K562 (cell line): ENCODE results near the gene DHTKD1. TPM values are rescaled to one million over a fixed set of nuclear protein-coding genes. Genes with fewer than 3 reads are reported as not detected.
A peak's percentile ranks its signal among the peaks of the same experiment; 100 is the strongest.

Source experiments
- CBFA2T3 ChIP-seq: fragments of 450-650 bp; IDR thresholded peaks from 2 replicates; pipeline ENCODE4 v1.6.1; 2017
- CEBPB ChIP-seq: fragments of 450-650 bp; IDR thresholded peaks from 2 replicates; pipeline ENCODE4 v1.6.1; 2016; ENCODE audit warnings: missing genetic modification characterization, missing compliant biosample characterization
- DNMT1 ChIP-seq: fragments of 450-650 bp; IDR thresholded peaks from 2 replicates; pipeline ENCODE4 v1.6.1; 2016; ENCODE audit warnings: antibody characterized with exemption, mild to moderate bottlenecking
- EZH2 ChIP-seq: IDR thresholded peaks from 2 replicates; pipeline ENCODE4 v1.6.1; 2012; ENCODE audit warnings: low read depth, mild to moderate bottlenecking, inconsistent platforms, low read length, borderline replicate concordance
- FOXP1 ChIP-seq: sonication (generic); formaldehyde crosslinking; IDR thresholded peaks from 2 replicates; pipeline ENCODE4 v1.8.0; 2022; ENCODE audit warnings: mild to moderate bottlenecking, missing genetic modification reagents
- HINFP ChIP-seq: fragments of 450-650 bp; conservative IDR thresholded peaks from 2 replicates; pipeline ENCODE4 v1.6.1; 2016; ENCODE audit warnings: missing genetic modification characterization, low read depth, mild to moderate bottlenecking, control low read depth, missing compliant biosample characterization
- KDM1A ChIP-seq, 2 experiments: fragments of 450-650 bp; IDR thresholded peaks; 2 replicates each; pipeline ENCODE4 v1.6.1; 2016; ENCODE audit warnings: mild to moderate bottlenecking in 2 of 2
- NCOA1 ChIP-seq: fragments of 450-650 bp; IDR thresholded peaks from 2 replicates; pipeline ENCODE4 v1.6.1; 2016; ENCODE audit warnings: low read depth
- PCBP1 ChIP-seq: fragments of 200-400 bp; formaldehyde crosslinking; IDR thresholded peaks from 2 replicates; pipeline ENCODE4 v1.6.1; 2018; ENCODE audit warnings: mild to moderate bottlenecking, low read depth, low read length; ENCODE audit not compliant: poor library complexity, severe bottlenecking
- PHB ChIP-seq: fragments of 250-450 bp; sonication (Bioruptor Pico); IDR thresholded peaks from 2 replicates; pipeline ENCODE4 v1.5.0; 2021
- POLR2AphosphoS2 ChIP-seq: IDR thresholded peaks from 2 replicates; pipeline ENCODE4 v1.6.1; 2012; ENCODE audit warnings: low read length, improper control_type of control experiment
- SMAD2 ChIP-seq: fragments of 150-350 bp; IDR thresholded peaks from 2 replicates; pipeline ENCODE4 v1.6.1; 2014; ENCODE audit warnings: low read depth, mild to moderate bottlenecking, low read length
- SNRNP70 ChIP-seq: fragments of 200-400 bp; formaldehyde crosslinking; optimal IDR thresholded peaks from 2 replicates; pipeline ENCODE3; 2017; ENCODE audit warnings: low read depth, low read length
- TAF9B ChIP-seq: fragments of 450-650 bp; IDR thresholded peaks from 2 replicates; pipeline ENCODE4 v1.6.1; 2018; ENCODE audit warnings: mild to moderate bottlenecking; ENCODE audit not compliant: partially characterized antibody
- TCF3 ChIP-seq: sonication (generic); formaldehyde crosslinking; IDR thresholded peaks from 2 replicates; pipeline ENCODE4 v1.4.0; 2020; ENCODE audit warnings: mild to moderate bottlenecking, missing genetic modification reagents
- TSC22D4 ChIP-seq: fragments of 450-650 bp; IDR thresholded peaks from 2 replicates; pipeline ENCODE4 v1.6.1; 2016; ENCODE audit warnings: missing genetic modification characterization, missing biosample characterization, control low read depth
- YY1 ChIP-seq, 3 experiments: IDR thresholded peaks; 2 replicates each; pipeline ENCODE4 v1.6.1; 2011; ENCODE audit warnings: low read length in 2 of 3, mild to moderate bottlenecking in 2 of 3, moderate library complexity in 2 of 3, borderline replicate concordance in 1 of 3, control low read depth in 1 of 3, low read depth in 1 of 3; ENCODE audit not compliant: insufficient read depth in 3 of 3, insufficient replicate concordance in 2 of 3, control insufficient read depth in 1 of 3, insufficient read length in 1 of 3; ENCODE audit errors: extremely low read depth in 1 of 3
- ZMIZ1 ChIP-seq, 2 experiments: fragments of 150-350 bp in 1 of 2; IDR thresholded peaks; 2 replicates each; pipeline ENCODE4 v1.6.1; 2012 to 2016; ENCODE audit warnings: low read depth in 2 of 2, low read length in 2 of 2, mild to moderate bottlenecking in 1 of 2, moderate library complexity in 1 of 2
- ZNF311 ChIP-seq: fragments of 250-450 bp; sonication (Bioruptor Pico); IDR thresholded peaks from 2 replicates; pipeline ENCODE4 v1.4.0; 2020; ENCODE audit warnings: mild to moderate bottlenecking, moderate library complexity
- polyA plus RNA-seq, 8 experiments: library from polyadenylated mRNA; depleted of rRNA in 4 of 8; stranded (reverse) in 5 of 8; unstranded in 3 of 8; fragments of >200 nt; fragmentation: Nextera tagmentation in 2 of 8; fragmentation: Illumina TruSeq in 1 of 8; extraction: Ambion mirVana in 2 of 8; extraction: Trizol in 1 of 8; gene quantifications; 2 replicates each; pipeline versions ENCODE4 v1.2.1 to v1.2.3, GENCODE V29; 2011 to 2014; ENCODE audit warnings: inconsistent platforms in 1 of 8, missing spikeins in 1 of 8
- total RNA-seq, 7 experiments: library from RNA; depleted of rRNA in 6 of 7; stranded (reverse); fragments of >200 nt in 6 of 7; fragmentation: Illumina TruSeq in 2 of 7; extraction: Trizol in 2 of 7; gene quantifications; 2 replicates each; pipeline versions ENCODE4 v1.2.1 to v1.2.3, GENCODE V29; 2011 to 2021; ENCODE audit warnings: low replicate concordance in 1 of 7
- TF ChIP-seq, protein P1 (sequence below): IDR thresholded peaks from 2 replicates; pipeline ENCODE4 v1.6.1; 2012; ENCODE audit warnings: low read depth, low read length, improper control_type of control experiment, borderline replicate concordance
- TF ChIP-seq, protein P2 (sequence below): fragments of 450-650 bp; IDR thresholded peaks from 2 replicates; pipeline ENCODE4 v1.6.1; 2016; ENCODE audit warnings: low read depth, mild to moderate bottlenecking, moderate library complexity

The DHTKD1 gene
- total and polyA plus RNA-seq, 9 of the 15 experiments (the other 6 are each of a cell fraction or from before 2014, with no cell fraction given) = 3.1 to 19.7 (median 6.8) TPM

DNA sequence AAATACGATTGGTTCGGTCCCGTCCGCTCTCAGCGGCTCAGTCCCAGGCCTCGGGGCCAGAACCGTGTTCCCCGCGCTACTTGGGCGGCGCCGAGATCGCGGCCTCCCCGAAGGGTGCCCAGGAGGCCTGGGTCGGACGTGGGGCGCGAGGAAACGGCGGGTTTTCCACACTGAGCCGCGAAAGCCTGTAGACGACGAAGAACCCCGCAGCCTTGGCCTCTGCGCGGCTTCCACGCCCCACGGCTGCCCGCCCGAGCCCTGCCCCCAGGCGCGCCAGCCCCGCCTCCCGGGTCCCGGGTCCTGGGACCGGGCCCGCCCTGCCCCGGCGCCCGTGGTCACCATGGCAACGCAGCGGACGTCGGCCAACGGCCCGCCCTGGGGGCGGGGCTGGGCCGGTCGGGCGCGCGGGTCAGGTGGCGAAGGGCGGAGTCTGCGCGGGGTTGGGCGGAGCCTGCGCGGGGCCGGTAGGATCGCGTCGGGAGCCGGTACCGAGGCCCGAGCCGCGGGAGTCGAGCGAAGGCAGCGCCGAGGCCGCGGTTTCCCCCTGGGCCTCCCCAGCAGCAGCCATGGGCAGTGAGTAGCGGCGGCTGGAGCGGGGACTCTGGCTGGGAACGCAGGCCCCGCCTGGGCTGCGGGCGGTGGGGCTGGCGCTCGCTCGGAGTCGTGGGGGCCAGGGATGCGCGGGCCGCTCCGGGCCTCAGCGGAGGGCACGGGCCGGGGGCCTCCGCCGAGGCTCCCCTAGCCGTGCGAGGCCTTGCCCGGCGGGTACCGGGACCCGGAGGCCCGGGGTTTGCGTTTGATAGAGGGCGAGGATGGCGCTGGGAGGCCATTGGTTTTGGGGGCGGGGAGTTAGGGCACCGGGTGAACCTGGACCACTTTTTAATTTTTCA, 60.7 kb downstream of the DHTKD1 start, which contains the start of gene SEC61A2 (continued):
- TF ChIP-seq CEBPB (tag) (no peak), TSC22D4 (tag) (no peak), TAF9B (no peak), CBFA2T3 (no peak), POLR2AphosphoS2 (no peak), FOXP1 (CRISPR knock-in tag) (no peak; the same call in 1 of the 2 replicates), PHB (CRISPR knock-in tag) (no peak), ZNF311 (CRISPR knock-in tag) (no peak), KDM1A (IDR thresholded peaks at IDR 0.05) (no peak), TCF3 (CRISPR knock-in tag) (no peak), NCOA1 (no peak), PCBP1 (peak; percentile 67), DNMT1 (no peak), YY1 (IDR thresholded peaks at IDR 0.05; ENCODE audit: borderline replicate concordance in 1 of 3, control insufficient read depth in 1 of 3, extremely low read depth in 1 of 3, insufficient read depth in 3 of 3, insufficient read length in 1 of 3, insufficient replicate concordance in 2 of 3, low read depth in 1 of 3, low read length in 2 of 3) (peak in 1 of 3 experiments; percentile 22), HINFP (tag) (no peak), EZH2 (no peak), SMAD2 (no peak), ZMIZ1 (IDR thresholded peaks at IDR 0.05; ENCODE audit: low read depth in 2 of 2, low read length in 2 of 2) (no peak), SNRNP70 (no peak)
- TF ChIP-seq, protein P1, sequence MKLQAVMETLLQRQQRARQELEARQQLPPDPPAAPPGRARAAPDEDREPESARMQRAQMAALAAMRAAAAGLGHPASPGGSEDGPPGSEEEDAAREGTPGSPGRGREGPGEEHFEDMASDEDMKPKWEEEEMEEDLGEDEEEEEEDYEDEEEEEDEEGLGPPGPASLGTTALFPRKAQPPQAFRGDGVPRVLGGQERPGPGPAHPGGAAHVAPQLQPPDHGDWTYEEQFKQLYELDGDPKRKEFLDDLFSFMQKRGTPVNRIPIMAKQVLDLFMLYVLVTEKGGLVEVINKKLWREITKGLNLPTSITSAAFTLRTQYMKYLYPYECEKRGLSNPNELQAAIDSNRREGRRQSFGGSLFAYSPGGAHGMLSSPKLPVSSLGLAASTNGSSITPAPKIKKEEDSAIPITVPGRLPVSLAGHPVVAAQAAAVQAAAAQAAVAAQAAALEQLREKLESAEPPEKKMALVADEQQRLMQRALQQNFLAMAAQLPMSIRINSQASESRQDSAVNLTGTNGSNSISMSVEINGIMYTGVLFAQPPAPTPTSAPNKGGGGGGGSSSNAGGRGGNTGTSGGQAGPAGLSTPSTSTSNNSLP = no peak
- TF ChIP-seq, protein P2, sequence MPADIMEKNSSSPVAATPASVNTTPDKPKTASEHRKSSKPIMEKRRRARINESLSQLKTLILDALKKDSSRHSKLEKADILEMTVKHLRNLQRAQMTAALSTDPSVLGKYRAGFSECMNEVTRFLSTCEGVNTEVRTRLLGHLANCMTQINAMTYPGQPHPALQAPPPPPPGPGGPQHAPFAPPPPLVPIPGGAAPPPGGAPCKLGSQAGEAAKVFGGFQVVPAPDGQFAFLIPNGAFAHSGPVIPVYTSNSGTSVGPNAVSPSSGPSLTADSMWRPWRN = no peak
